HG03060 (cell line): ENCODE results near the gene GPR37L1.

Experiments used
- ATAC-seq: cut with Tn5 transposase; IDR thresholded peaks from one replicate; pipeline ENCODE4 v1.9.1; 2021; ENCODE audit warnings: low read depth, moderate number of reproducible peaks; ENCODE audit not compliant: unreplicated experiment

The GPR37L1 gene

GRCh38 chr1:202152399-202152798 lies 29.7 kb downstream of the GPR37L1 start:
- no peak for ATAC-seq

GRCh38 chr1:202153284-202153683 lies 30.6 kb downstream of the GPR37L1 start:
- no peak for ATAC-seq

- no peak for ATAC-seq
Measured at GRCh38 chr1:202154148-202154765, 31.5 kb downstream of the GPR37L1 start.

GRCh38 chr1:202154766-202155477 lies 32.2 kb downstream of the GPR37L1 start:
- no peak for ATAC-seq

GRCh38 chr1:202155478-202156021 lies 32.8 kb downstream of the GPR37L1 start:
- ATAC-seq, result no peak

GRCh38 chr1:202156590-202156989 lies 33.9 kb downstream of the GPR37L1 start:
- no peak for ATAC-seq

- no peak for ATAC-seq
Measured at GRCh38 chr1:202157945-202158344, 35.2 kb downstream of the GPR37L1 start.

- ATAC-seq, result no peak
Measured at GRCh38 chr1:202158810-202159533, 36.3 kb downstream of the GPR37L1 start.

GRCh38 chr1:202159534-202160371 lies 37.0 kb downstream of the GPR37L1 start:
- no peak for ATAC-seq

GRCh38 chr1:202160377-202160940 lies 37.7 kb downstream of the GPR37L1 start, which contains the start of gene PTPN7:
Gene PTPN7, minus strand, starts transcription at chr1:202160602. Its CDS starts 1,200 bp downstream, at chr1:202159402.
- ATAC-seq, result no peak

- ATAC-seq, result no peak
Measured at GRCh38 chr1:202161151-202162046, 38.7 kb downstream of the GPR37L1 start.

- no peak for ATAC-seq
Measured at GRCh38 chr1:202162047-202162417, 39.3 kb downstream of the GPR37L1 start.

- no peak for ATAC-seq
Measured at GRCh38 chr1:202162418-202163280, 39.9 kb downstream of the GPR37L1 start.

GRCh38 chr1:202163281-202164270 lies 40.9 kb downstream of the GPR37L1 start:
- ATAC-seq, result no peak

GRCh38 chr1:202164271-202165037 lies 41.7 kb downstream of the GPR37L1 start:
- no peak for ATAC-seq

- ATAC-seq, result no peak
Measured at GRCh38 chr1:202165267-202165941, 42.7 kb downstream of the GPR37L1 start.
